Measurements from ENCODE around the gene ZSCAN4.

ZSCAN4 gene

GRCh38 chr19:57668635-57669034 is at the start of gene ZSCAN4:
TSS of gene ZSCAN4 (plus strand) at chr19:57668935. CDS start at chr19:57676146, 7,211 bp downstream.
- DNase-seq: no peak

GRCh38 chr19:57620673-57621348 is 47.9 kb upstream of the ZSCAN4 start:
- no peak for DNase-seq

GRCh38 chr19:57623091-57623490 is 45.6 kb upstream of the ZSCAN4 start:
- no peak for DNase-seq

- DNase-seq: peak; percentile 93
Measured at GRCh38 chr19:57632987-57633831, 35.5 kb upstream of the ZSCAN4 start, which contains the start of gene ZNF211. TSS of gene ZNF211 (plus strand) at chr19:57633168. CDS start at chr19:57633347, 179 bp downstream.

- DNase-seq: no peak
Measured at GRCh38 chr19:57633832-57634131, 35.0 kb upstream of the ZSCAN4 start.

GRCh38 chr19:57637379-57637778 is 31.4 kb upstream of the ZSCAN4 start:
- no peak for DNase-seq

- DNase-seq: no peak
Measured at GRCh38 chr19:57641715-57642234, 27.0 kb upstream of the ZSCAN4 start.

GRCh38 chr19:57642396-57643046 is 26.2 kb upstream of the ZSCAN4 start:
- DNase-seq: peak; percentile 60

- no peak for DNase-seq
Measured at GRCh38 chr19:57643734-57644133, 25.0 kb upstream of the ZSCAN4 start.

GRCh38 chr19:57648331-57649003 is 20.3 kb upstream of the ZSCAN4 start:
- peak; percentile 45 for DNase-seq

- no peak for DNase-seq
Measured at GRCh38 chr19:57651654-57651996, 17.1 kb upstream of the ZSCAN4 start.

- DNase-seq: no peak
Measured at GRCh38 chr19:57653689-57654088, 15.0 kb upstream of the ZSCAN4 start.

- DNase-seq: no peak
Measured at GRCh38 chr19:57655443-57655842, 13.3 kb upstream of the ZSCAN4 start.

- no peak for DNase-seq
Measured at GRCh38 chr19:57656346-57656745, 12.4 kb upstream of the ZSCAN4 start.

GRCh38 chr19:57664269-57665127 is 4.2 kb upstream of the ZSCAN4 start:
- DNase-seq: peak; percentile 53

- no peak for DNase-seq
Measured at GRCh38 chr19:57665261-57665806, 3.4 kb upstream of the ZSCAN4 start.

- no peak for DNase-seq
Measured at GRCh38 chr19:57667228-57667627, 1.5 kb upstream of the ZSCAN4 start.

- no peak for DNase-seq
Measured at GRCh38 chr19:57671124-57671895, 2.6 kb downstream of the ZSCAN4 start.

- DNase-seq: no peak
Measured at GRCh38 chr19:57672466-57672865, 3.7 kb downstream of the ZSCAN4 start.

- DNase-seq: no peak
Measured at GRCh38 chr19:57675881-57676280, 7.1 kb downstream of the ZSCAN4 start.

- DNase-seq: no peak
Measured at GRCh38 chr19:57682226-57682766, 13.6 kb downstream of the ZSCAN4 start.
